NT2/D1 (cell line): ENCODE data around the gene FOCAD.

Source experiments
- DNase-seq: peaks from one replicate; pipeline ENCODE4 v3.0.0-alpha.2; 2011; ENCODE audit warnings: low read depth, low spot score
- H3K27me3 ChIP-seq: 2 replicates; pipeline ENCODE4 v1.6.0; 2011; ENCODE audit warnings: mild to moderate bottlenecking; ENCODE audit not compliant: insufficient read length, insufficient read depth
- H3K36me3 ChIP-seq: 2 replicates; pipeline ENCODE4 v1.6.1; 2011; ENCODE audit warnings: mild to moderate bottlenecking, low read length, mixed read lengths; ENCODE audit not compliant: insufficient read depth, insufficient read length
- H3K4me1 ChIP-seq: 2 replicates; pipeline ENCODE4 v1.5.1; 2011; ENCODE audit not compliant: insufficient read depth, insufficient read length
- H3K4me3 ChIP-seq: 2 replicates; pipeline ENCODE4 v1.5.1; 2011; ENCODE audit warnings: low read depth; ENCODE audit not compliant: insufficient read length
- H3K9ac ChIP-seq: 2 replicates; pipeline ENCODE4 v1.6.0; 2011; ENCODE audit warnings: low read depth; ENCODE audit not compliant: insufficient read length
- H3K9me3 ChIP-seq: 2 replicates; pipeline ENCODE4 v1.5.1; 2011; ENCODE audit warnings: mild to moderate bottlenecking, low read length; ENCODE audit not compliant: insufficient read depth
- SUZ12 ChIP-seq: IDR thresholded peaks from 2 replicates; pipeline ENCODE4 v1.6.1; 2011; ENCODE audit not compliant: insufficient read length, insufficient read depth; ENCODE audit errors: extremely low read depth
- YY1 ChIP-seq: IDR thresholded peaks from 2 replicates; pipeline ENCODE4 v1.6.1; 2011; ENCODE audit not compliant: insufficient read length, insufficient read depth
- ZNF274 ChIP-seq: IDR thresholded peaks from 2 replicates; pipeline ENCODE4 v1.6.1; 2011; ENCODE audit warnings: mild to moderate bottlenecking, low read depth, low read length

FOCAD gene

GRCh38 chr9:20804489-20805250 lies 120.6 kb downstream of the FOCAD start:
- H3K4me3 ChIP-seq, result no peak overlapping the region
- no peaks in the 10 kb centered on the region for H3K27me3 ChIP-seq
- H3K36me3 ChIP-seq, result no peaks in the 10 kb centered on the region
- no peak for DNase-seq
- no peak overlapping the region for H3K9ac ChIP-seq
- TF ChIP-seq SUZ12 (no peak), YY1 (no peak), ZNF274 (no peak)
- H3K4me1 ChIP-seq, result no peaks in the 10 kb centered on the region
- H3K9me3 ChIP-seq, result no peaks in the 10 kb centered on the region

DNA sequence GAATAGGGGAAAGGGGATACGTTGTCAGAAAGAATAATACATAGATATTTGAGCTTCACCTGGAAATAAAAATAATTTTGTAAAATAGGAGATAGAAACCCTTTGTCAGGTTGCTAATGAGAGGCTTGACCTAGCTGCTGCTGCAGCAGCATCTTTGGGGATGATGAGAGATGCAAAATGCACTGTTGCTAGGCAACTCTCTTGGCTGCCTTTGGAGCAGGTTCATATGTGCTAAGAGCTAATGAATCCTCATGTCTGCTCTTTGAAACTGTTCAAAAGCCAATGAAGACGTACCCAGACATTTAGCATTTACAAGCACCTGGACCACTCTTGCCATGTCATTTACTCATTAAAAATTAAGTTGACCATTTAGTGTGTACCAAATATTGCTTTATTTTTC lies 121.7 kb downstream of the FOCAD start:
- no peak for TF ChIP-seq SUZ12

GRCh38 chr9:20808002-20808401 lies 123.9 kb downstream of the FOCAD start:
- H3K9ac ChIP-seq, result no peak overlapping the region
- no peaks in the 10 kb centered on the region for H3K9me3 ChIP-seq
- no peak for TF ChIP-seq SUZ12
- no peak for TF ChIP-seq YY1
- TF ChIP-seq ZNF274, result no peak
- no peak overlapping the region for H3K4me3 ChIP-seq
- no peaks in the 10 kb centered on the region for H3K36me3 ChIP-seq
- DNase-seq, result no peak
- no peaks in the 10 kb centered on the region for H3K4me1 ChIP-seq
- H3K27me3 ChIP-seq, result no peaks in the 10 kb centered on the region

More for the DNA sequence above, 121.7 kb downstream of the FOCAD start:
- H3K9me3 ChIP-seq, result no peaks in the 10 kb centered on the region
- H3K27me3 ChIP-seq, result no peaks in the 10 kb centered on the region
- H3K9ac ChIP-seq, result no peak overlapping the region
- no peak overlapping the region for H3K4me3 ChIP-seq
- no peaks in the 10 kb centered on the region for H3K36me3 ChIP-seq
- DNase-seq, result no peak
- no peaks in the 10 kb centered on the region for H3K4me1 ChIP-seq

GRCh38 chr9:20811872-20812271 lies 127.8 kb downstream of the FOCAD start:
- DNase-seq, result no peak
- TF ChIP-seq ZNF274 (no peak), SUZ12 (no peak), YY1 (no peak)
- H3K9me3 ChIP-seq, result no peaks in the 10 kb centered on the region
- H3K36me3 ChIP-seq, result no peaks in the 10 kb centered on the region
- H3K9ac ChIP-seq, result no peak overlapping the region
- H3K4me1 ChIP-seq, result no peaks in the 10 kb centered on the region
- H3K4me3 ChIP-seq, result no peak overlapping the region
- H3K27me3 ChIP-seq, result no peaks in the 10 kb centered on the region

DNA sequence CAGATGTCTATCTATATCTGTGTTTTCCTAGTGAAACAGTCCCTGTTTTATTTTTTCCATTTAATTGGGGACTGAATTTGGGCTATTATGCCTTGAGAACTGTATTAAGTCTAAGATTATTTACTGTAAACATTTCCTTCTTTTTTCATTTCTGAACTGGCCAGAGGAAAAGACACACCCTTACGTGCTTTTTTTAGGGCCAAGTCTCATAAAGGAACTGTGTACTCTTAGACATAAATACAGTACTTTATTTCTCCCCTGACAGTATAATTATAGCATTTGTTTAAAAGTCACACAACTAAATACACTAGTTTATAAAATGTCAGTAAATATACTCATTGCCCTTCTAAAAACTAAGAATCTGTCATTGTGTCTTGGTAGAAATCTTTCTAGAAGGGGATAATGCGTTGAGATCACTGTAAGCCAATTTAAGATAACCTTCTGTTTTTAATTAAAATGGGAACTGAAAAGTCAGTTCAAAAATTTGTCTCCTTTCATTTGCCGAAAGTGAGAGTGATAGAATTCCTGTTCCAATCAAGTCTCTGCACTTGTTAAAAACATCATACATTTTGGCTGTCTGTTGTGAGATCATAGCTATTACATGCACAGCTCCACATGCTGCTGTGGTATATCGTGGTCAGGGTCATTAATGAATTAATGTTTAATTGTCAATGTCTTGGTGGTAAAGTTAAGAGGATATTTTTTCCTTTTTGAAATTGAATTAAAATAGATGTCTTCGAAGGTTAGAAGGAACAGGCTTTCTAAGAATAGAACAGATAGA lies 132.1 kb downstream of the FOCAD start:
- TF ChIP-seq SUZ12 (no peak), YY1 (no peak), ZNF274 (no peak)
- no peaks in the 10 kb centered on the region for H3K4me1 ChIP-seq
- H3K27me3 ChIP-seq, result no peaks in the 10 kb centered on the region
- H3K9me3 ChIP-seq, result no peaks in the 10 kb centered on the region
- H3K36me3 ChIP-seq, result peaks cover 5% of the 10 kb centered on the region
- no peak overlapping the region for H3K9ac ChIP-seq
- no peak for DNase-seq
- no peak overlapping the region for H3K4me3 ChIP-seq

DNA sequence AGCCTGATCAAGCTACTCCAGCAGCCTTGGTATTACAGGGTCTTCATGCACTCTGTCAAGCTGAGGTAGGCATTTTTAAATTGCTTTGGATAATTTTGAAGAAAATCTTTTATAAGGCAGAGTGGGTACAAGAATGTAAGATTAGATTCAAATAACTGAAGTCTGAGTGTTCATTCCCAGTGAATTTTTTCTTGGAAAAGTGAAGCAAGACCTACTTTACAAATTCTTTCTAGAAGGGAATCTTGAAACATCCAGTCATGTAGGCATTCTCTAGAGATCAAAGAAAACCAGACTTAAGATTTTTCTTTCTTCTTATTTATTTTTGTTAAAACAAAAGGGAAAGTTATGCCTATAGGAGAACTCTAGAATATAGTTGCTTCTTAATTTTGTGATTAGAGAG lies 139.0 kb downstream of the FOCAD start:
- Histone ChIP-seq H3K9me3 (no peaks in the 10 kb centered on the region), H3K4me3 (no peak overlapping the region), H3K4me1 (no peaks in the 10 kb centered on the region), H3K9ac (no peak overlapping the region), H3K27me3 (no peaks in the 10 kb centered on the region), H3K36me3 (peaks cover 18% of the 10 kb centered on the region)
- TF ChIP-seq SUZ12 (no peak), ZNF274 (no peak), YY1 (no peak)
- no peak for DNase-seq

DNA sequence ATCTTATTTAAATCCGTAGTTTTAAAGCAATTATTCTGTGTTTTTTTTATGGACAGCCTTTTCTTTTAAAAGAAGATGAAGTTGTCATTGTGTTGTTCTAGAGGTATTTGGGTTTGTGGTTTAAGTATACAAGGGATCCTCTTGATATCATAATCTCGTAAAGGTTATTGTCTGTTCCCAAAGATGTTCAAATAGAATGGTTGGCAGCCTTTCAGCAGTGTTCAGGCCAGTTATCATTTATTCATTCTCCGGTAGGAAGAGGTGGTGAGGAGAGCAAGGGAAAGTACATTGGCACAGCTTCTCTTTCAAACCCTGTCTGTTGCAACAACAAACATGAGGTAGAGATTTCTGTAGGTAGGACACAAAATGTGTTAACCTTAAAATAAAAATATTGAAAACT lies 147.0 kb downstream of the FOCAD start:
- H3K9me3 ChIP-seq, result no peaks in the 10 kb centered on the region
- H3K4me1 ChIP-seq, result no peaks in the 10 kb centered on the region
- DNase-seq, result no peak
- no peaks in the 10 kb centered on the region for H3K27me3 ChIP-seq
- no peak overlapping the region for H3K9ac ChIP-seq
- TF ChIP-seq YY1, result no peak
- TF ChIP-seq SUZ12, result no peak
- no peak for TF ChIP-seq ZNF274
- H3K4me3 ChIP-seq, result no peak overlapping the region
- H3K36me3 ChIP-seq, result peaks cover 5% of the 10 kb centered on the region

DNA sequence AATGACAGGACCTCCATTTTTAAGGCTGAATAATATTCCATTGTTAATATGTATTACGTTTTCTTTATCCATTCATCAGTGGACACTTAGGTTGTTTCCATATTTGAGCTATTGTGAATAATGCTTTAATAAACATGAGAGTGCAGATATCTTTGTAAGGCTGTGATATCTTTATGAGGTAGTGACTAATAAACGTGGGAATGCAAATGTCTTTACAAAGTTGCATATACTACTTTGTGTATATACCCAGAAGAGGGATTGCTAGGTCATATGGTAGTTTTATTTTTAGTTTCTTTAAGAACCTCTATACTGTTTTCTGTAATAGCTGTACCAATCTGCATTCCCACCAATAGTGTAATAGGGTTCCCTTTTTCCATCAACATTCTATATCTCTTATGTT lies 148.7 kb downstream of the FOCAD start:
- no peak for TF ChIP-seq ZNF274
- TF ChIP-seq YY1, result no peak
- no peak for TF ChIP-seq SUZ12
- H3K27me3 ChIP-seq, result no peaks in the 10 kb centered on the region
- H3K4me1 ChIP-seq, result no peaks in the 10 kb centered on the region
- no peak for DNase-seq
- no peak overlapping the region for H3K4me3 ChIP-seq
- H3K36me3 ChIP-seq, result peaks cover 5% of the 10 kb centered on the region
- H3K9me3 ChIP-seq, result no peaks in the 10 kb centered on the region
- H3K9ac ChIP-seq, result no peak overlapping the region
